ENCODE data around the gene CBX7. TPM values are rescaled to one million over a fixed set of nuclear protein-coding genes. Genes with fewer than 3 reads are reported as not detected.

The CBX7 gene
- total RNA-seq, 1 donor from 2014 or later: 85.4 TPM

DNA sequence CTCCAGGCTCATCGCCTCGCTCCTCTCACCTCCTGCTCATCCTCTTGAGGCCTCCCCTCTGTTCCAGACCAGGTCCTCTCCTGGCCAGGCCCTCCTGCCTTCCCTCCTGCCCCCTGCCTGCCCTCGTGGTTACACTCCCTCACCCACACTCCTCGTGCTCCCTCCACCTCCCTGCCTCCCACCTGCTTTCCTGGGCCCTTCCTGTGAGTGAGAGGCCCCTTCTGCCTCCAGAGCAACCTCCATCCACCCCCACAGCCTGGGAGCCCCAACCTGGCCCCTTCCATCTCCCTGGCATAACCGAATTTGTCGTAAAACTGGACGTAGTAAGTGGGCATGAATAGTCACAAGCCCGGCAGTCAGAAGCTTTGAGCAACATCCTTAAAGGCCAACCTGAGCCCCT, 70.9 kb downstream of the CBX7 start:
- no peak overlapping the region for H3K4me3 ChIP-seq
- H3K9me3 ChIP-seq (replicated peaks): no peaks in the 10 kb centered on the region
- TF ChIP-seq, protein P1, sequence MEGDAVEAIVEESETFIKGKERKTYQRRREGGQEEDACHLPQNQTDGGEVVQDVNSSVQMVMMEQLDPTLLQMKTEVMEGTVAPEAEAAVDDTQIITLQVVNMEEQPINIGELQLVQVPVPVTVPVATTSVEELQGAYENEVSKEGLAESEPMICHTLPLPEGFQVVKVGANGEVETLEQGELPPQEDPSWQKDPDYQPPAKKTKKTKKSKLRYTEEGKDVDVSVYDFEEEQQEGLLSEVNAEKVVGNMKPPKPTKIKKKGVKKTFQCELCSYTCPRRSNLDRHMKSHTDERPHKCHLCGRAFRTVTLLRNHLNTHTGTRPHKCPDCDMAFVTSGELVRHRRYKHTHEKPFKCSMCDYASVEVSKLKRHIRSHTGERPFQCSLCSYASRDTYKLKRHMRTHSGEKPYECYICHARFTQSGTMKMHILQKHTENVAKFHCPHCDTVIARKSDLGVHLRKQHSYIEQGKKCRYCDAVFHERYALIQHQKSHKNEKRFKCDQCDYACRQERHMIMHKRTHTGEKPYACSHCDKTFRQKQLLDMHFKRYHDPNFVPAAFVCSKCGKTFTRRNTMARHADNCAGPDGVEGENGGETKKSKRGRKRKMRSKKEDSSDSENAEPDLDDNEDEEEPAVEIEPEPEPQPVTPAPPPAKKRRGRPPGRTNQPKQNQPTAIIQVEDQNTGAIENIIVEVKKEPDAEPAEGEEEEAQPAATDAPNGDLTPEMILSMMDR (IDR thresholded peaks at IDR 0.05; ENCODE audit: borderline replicate concordance): no peak
- intact Hi-C loops (cut with micrococcal nuclease): no loop called here
- H3K27ac ChIP-seq (replicated peaks): no peak overlapping the region
- no peak for DNase-seq
- H3K36me3 ChIP-seq: no peaks in the 10 kb centered on the region
- H3K27me3 ChIP-seq (ENCODE audit: low read depth): no peaks in the 10 kb centered on the region
- peaks cover 14% of the 10 kb centered on the region for H3K4me1 ChIP-seq

DNA sequence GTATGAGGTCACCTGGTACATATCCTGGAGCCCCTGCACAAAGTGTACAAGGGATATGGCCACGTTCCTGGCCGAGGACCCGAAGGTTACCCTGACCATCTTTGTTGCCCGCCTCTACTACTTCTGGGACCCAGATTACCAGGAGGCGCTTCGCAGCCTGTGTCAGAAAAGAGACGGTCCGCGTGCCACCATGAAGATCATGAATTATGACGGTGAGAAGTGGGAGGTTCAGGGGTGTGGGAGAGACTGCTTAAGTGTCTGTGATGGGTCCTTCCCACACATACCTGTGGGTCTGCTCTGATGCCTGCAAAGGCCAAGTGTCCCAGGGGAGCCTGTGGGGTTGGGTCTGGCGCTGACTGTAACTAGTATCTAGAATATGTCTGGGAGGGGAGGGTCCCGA, 71.5 kb downstream of the CBX7 start:
- Histone ChIP-seq H3K9me3 (replicated peaks) (no peaks in the 10 kb centered on the region), H3K27me3 (ENCODE audit: low read depth) (no peaks in the 10 kb centered on the region), H3K36me3 (no peaks in the 10 kb centered on the region), H3K4me1 (peaks cover 14% of the 10 kb centered on the region), H3K27ac (replicated peaks) (no peak overlapping the region), H3K4me3 (no peak overlapping the region)
- TF ChIP-seq, protein P1 (IDR thresholded peaks at IDR 0.05; ENCODE audit: borderline replicate concordance): no peak
- DNase-seq: no peak
- intact Hi-C loops (cut with micrococcal nuclease): no loop called here

Other genes with a start within 250 kb of the CBX7 start
- gene APOBEC3A, start 195.1 kb downstream of the CBX7 start, total RNA-seq: 0.41 TPM
- gene APOBEC3B, start 170.3 kb downstream of the CBX7 start, total RNA-seq: 0.52 TPM
- 25.1 TPM for gene APOBEC3C, start 138.4 kb downstream of the CBX7 start, total RNA-seq
- 0.96 TPM for gene APOBEC3D, start 131.6 kb downstream of the CBX7 start, total RNA-seq
- gene APOBEC3F, start 111.8 kb downstream of the CBX7 start, total RNA-seq: 4.8 TPM
- gene APOBEC3G, start 75.4 kb downstream of the CBX7 start, total RNA-seq: 4.2 TPM
- gene APOBEC3H, start 55.4 kb downstream of the CBX7 start, total RNA-seq: 0.41 TPM
- gene PDGFB, start 92.3 kb upstream of the CBX7 start, total RNA-seq: 17.2 TPM
- 325 TPM for gene RPL3, start 166.9 kb upstream of the CBX7 start, total RNA-seq
- gene SYNGR1, start 197.3 kb upstream of the CBX7 start, total RNA-seq: 37.7 TPM
- gene TAB1, start 247.1 kb upstream of the CBX7 start, total RNA-seq: 19.4 TPM